ENCODE results near the gene SUGCT.

GRCh38 chr7:40477094-40477493 lies 342.3 kb downstream of the SUGCT start:
- TF ChIP-seq, protein P1, sequence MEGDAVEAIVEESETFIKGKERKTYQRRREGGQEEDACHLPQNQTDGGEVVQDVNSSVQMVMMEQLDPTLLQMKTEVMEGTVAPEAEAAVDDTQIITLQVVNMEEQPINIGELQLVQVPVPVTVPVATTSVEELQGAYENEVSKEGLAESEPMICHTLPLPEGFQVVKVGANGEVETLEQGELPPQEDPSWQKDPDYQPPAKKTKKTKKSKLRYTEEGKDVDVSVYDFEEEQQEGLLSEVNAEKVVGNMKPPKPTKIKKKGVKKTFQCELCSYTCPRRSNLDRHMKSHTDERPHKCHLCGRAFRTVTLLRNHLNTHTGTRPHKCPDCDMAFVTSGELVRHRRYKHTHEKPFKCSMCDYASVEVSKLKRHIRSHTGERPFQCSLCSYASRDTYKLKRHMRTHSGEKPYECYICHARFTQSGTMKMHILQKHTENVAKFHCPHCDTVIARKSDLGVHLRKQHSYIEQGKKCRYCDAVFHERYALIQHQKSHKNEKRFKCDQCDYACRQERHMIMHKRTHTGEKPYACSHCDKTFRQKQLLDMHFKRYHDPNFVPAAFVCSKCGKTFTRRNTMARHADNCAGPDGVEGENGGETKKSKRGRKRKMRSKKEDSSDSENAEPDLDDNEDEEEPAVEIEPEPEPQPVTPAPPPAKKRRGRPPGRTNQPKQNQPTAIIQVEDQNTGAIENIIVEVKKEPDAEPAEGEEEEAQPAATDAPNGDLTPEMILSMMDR (IDR thresholded peaks at IDR 0.05 in 8 of 11, conservative IDR thresholded peaks at IDR 0.05 in 3 of 11) = no peak
- TF ChIP-seq POLR2A (IDR thresholded peaks at IDR 0.05) (no peak), POLR2AphosphoS5 (IDR thresholded peaks at IDR 0.05) (no peak)
